ENCODE results near the gene SMIM12.

SMIM12 gene

DNA sequence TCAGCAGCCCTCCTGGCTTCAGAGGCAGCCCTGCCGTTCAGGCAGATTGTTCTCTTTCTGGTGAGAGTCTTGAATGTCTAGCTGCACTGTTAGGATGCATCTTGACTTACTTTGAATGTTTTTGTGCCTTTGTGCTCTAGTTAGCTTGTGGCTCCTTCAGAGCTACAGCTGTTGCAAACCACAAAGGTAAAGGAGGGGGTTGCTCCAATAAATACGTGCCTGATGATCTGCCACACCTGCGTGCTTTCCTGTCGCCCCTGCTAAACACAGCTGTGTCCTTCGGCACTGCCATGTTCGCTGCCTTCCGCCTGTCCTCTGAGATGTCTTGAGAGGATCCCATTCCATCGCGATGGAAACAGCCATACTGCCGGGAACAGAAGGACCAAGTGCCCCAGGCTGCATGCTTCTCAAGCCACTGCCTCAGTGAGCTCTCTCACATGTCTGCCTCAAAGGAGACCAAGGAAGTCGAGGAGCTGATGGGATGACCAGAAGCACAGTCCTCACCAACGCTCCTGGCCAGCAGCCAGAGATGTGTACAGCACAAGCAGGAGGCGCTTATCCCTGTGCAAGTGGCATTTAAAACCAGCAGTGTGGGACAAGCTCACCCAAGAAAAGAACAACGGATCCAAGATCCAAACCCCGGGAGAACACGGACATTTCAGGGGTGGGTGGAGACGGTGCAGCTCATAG, 12.0 kb upstream of the SMIM12 start:
- DNase-seq: no peak

DNA sequence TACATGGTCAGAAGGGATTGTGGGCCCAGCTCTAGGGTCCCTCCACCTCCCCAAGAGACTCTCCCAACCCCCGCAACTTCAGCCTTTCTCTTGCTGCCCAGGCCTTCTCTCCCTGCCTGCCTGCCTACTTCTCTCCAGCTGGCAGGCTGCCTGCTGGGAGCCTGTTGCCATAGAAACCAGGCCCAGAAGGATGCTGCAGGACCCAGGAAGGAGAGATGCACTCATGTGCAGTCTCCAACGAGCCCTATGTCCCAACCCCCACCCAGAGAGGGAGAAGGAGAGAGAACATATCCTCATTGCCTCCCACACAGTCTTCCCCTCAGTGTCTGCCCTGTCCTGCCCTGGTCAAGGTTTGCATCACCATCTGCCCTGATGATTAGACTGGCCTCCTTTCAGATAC, 10.8 kb upstream of the SMIM12 start:
- DNase-seq: no peak

DNA sequence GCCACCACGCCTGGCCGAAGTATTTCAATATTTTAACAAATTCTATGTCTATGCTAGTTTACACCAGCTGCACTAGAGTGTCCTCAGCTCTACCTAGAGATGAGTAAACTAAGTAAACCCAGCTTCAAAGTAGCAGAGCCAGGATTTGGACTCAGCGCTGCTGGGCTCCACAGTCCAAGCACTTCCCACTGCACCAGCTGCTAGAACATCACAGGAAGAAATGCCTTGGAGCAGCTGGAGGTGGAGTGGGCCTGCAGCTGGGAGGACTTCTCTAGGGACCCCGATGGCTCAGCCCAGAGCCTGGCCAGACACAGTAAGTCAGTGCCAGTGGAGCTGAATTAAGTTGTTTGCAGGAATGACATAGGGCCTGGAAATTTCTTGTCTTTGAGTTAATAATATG, 10.2 kb upstream of the SMIM12 start:
- no peak for DNase-seq

DNA sequence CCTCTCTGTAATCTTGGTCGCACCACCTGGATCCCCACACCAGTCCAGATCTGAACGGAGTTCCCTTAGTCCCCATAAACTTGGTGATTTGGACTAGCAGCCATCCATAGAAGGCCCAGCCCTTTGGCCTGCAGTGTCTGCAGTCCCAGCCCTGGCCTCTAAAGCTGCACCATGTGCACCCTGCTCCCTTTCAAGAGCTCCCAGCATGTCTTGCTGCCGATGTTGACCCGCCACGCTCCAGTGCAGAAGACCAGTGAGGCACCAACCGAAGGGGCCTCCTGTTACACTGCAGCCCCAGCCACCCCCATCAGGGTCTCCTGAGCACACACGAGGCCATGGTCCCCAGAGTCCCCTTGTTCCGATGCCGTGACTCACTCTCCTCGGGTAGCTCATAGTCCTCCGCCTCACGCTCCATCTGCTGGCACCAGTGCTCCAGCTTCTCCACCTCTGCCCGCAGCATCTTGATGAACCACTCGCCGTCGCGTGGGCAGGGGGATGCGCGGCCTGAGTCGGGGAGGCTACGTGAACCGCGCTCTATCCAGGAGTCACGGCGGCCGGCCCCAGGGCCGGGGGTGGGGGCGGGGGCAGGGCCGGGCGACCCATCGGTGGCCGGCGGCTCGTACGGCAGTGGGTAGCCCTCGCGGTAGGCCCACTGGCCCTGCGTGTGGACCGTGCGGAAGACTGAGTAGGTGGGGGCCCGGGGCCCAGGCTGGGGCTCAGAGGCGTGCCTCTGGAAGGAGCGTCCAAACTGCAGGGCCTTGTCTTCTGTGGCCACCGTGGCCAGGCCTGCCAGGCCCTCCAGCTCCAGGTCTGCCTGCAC, 8.9 kb upstream of the SMIM12 start:
- DNase-seq: no peak

DNA sequence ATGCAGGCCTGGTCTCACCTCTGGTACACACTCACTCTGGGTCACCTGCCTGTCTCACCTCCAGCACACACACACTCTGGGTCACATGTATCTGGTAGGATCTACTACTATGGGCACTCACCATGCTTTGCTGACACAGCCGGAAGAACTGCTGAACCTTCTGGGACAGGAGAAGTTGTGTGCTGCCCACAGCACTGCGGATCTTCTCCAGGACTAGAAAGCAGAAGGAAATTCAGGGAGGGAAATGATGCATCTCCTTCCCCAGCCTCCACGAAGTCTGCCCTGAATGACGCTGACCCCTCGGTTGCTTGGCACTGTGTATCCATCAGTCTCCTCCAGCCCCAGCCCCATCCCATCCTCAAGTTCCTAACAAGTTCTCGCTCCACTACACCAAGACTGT, 7.9 kb upstream of the SMIM12 start:
- DNase-seq: no peak

DNA sequence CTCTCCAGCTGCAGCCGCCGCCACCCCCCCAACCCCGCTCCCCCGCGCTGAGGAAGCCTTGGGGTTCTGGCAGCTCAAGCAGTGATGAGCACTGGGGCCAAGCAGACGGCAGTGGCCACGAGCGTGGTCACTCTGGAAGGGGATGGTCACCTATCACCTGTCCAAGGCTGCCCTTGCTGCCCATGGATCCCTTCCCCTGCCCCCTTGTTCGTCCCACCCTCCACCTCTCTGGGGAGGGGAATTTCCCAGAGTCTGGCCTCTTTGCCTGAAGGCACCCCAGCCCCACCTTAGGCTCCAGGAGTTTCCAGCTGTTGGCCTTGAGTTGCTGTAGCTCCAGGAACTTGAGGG, 7.2 kb upstream of the SMIM12 start:
- no peak for DNase-seq

DNA sequence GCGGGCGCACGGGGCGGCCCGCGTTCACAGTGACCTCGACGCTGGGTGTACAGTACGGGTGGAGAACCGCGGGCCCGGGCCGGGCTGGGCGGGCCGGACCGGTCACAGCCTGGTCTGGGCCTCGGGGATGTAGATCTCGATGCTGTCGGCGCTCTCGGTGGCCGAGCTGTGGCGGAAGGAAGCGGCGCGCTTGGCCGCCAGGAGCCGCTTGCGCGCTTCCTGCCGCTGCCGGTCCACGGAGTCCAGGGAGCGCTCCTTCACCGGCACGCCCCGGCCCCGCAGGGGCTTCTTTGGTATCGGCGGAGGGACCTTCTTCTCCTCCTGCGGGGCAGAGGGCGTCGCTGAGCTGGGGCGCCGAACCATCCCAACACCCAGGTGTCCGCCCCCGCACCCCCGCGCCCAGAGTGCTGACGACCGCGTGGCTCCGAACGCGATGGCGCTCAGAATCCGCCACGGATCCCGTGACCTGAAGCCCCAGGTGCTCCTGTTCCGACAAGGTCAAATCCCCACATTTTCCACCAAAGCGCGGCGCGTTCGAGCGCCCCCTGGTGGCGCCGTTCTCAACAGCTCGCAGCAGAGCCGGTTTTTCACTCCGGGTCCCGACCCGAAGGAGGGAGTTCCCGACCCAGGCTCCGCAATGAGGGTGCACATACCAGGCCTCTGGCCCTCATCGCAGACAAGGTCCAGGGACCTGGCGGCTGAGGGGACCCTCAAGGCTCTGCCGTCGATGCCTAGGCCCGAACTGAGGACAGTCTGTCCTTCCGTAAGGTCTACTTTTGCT, 6.6 kb upstream of the SMIM12 start:
- DNase-seq: no peak

DNA sequence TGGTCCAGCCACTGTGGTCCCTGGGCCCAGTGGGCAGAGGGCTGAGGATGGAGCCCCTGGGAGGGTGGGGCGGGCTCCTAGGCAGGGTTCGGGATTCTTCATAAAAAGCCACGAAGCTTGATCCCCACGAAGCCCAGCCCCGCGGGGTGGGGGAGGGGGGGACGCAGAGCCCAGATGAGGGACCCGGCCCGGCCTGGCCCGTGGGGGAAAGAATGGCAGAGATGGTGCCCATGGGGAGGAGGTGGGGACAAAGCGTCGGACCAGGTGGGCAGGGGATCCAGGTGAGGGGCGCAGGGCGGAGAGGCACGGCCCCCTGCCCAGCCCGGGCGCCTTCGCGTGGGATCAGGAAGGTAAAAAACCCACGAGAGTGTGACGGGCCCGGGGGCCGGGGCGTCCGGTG, 6.0 kb upstream of the SMIM12 start:
- DNase-seq: no peak

DNA sequence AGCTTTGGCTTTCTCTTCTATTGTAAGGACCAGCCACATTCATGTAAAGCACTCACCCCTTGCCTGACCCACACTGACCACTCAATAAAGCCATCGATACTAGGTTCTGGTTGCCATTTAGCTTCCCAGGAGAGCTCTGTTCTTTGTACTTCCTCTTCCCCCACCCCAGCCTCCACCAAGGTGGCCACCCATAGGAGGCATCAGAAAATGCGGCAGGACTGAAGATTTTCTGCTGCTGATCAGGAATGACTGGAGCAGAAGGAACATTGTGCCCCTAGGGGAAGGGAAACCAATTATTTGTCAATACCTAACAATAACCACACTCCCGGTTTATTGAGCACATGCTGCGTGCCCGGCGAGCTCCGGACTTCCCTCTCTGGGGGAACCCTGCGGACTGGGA, 5.2 kb upstream of the SMIM12 start:
- no peak for DNase-seq

DNA sequence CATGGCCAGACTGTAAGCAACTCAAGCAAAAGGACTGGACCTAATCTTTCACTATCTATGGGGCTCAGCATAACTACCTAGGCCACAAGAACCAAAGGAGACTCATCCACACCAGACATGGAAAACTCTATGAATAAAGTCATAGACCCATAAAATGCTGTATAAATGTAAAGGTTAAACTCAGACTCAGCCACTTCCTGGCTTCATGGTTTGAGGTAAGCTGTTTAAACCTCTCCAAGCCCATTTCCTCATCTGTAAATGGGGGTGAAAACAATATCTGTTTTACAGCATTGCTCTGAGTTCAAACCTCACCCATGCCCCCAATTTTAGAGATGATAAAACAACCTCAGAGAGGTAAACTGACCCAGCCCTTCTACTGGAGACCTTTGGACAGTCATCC, 4.0 kb upstream of the SMIM12 start:
- DNase-seq: no peak

DNA sequence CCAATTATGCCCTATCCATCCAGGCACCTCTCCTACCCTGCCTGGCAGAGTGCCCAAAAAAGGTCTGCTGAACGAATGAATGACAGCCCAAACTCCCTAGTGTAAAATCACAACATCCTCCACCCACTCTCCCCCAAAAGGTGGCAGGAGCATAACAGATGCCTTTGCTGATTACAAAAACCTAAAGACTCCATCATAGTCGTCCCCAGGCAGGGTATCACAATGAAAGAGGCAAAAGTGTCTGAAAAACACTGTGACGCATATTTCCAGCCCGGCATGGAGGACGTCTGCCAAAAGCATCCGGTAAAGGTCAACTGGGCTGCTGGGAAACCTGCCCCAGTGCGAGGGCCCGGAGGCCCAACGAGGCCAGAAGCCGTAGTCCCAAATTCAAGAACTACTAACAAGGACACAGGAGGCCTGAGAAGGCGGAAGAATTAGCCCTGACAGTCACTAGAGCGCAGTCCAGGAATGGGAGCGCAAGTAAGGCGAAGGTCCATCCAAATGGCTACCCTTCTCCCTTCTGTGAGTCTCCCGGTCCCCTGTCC, 576 bp downstream of the SMIM12 start:
- DNase-seq: no peak

DNA sequence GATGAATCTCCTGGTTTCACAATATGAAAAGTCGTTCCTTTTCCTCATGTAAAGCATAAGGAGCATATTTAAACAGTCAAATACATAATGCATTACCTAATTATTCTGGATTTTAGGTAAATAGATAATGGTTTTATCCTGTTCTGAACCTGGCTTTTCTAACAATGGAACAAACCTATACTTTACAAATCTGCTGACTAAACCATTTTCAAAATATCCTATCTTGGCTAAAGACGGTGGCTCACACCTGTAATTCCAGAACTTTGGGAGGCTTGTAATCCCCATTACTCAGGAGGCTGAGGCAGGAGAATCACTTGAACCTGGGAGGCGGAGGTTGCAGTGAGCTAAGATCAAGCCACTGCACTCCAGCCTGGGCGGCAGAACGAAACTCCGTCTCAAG, 2.9 kb downstream of the SMIM12 start:
- no peak for DNase-seq

DNA sequence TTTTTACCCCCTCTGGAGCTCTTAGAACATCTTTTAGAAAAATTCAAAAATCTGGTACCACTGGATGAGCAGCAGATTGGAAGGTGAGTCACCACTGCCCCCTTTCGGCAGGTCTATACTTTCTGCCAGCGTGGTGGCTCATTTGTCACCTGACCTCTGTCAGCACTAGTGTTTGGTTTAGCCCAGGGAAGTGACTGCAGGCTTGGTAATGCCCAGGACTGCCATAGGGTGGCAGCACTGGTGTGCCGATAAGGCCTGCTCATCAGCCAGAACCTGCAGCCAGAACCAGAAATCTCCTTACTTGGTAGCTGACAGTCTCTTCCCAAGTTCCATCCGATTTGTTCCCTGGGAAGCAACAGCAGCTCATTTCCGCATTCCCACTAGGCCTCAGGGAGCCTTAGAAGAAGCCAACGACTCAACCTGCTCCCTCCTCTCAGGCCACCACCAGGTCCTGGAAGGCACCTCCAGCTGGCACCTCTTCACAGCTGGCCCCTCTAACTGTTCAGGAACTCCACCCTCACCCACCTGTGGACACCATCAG, 6.8 kb downstream of the SMIM12 start:
- DNase-seq: peak; percentile 90

DNA sequence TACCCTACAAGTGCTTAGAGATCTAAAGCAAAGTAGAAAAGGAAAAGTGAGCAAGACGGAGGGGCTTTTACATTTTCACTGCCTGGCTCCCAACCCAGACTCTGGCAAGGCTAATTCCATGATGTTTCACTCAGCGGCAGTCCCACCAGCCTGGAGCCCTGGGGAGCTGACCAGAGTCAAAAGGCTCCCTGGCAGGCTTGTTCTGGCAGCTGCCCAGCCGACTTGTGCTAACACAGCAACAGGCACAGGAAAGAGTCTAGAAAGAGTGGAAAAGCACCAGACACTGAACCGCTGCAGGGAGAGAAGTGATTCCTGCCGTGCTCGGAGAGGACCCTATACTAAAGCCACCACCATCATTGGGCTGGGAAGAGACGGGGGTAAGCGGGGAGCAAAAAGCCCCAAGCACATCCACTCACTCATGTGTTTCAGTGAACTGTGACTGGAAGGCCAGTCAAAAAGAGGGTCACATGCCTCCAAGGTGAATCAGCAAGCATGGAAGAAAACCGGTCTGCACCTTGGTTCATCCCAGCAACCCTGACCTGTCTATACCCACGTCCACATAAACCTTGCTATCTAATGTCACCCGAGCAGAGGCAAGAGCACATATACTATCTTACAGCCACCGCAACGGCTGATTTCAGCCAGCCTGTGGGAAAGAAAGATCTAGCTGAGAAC, 8.0 kb downstream of the SMIM12 start:
- DNase-seq: no peak

DNA sequence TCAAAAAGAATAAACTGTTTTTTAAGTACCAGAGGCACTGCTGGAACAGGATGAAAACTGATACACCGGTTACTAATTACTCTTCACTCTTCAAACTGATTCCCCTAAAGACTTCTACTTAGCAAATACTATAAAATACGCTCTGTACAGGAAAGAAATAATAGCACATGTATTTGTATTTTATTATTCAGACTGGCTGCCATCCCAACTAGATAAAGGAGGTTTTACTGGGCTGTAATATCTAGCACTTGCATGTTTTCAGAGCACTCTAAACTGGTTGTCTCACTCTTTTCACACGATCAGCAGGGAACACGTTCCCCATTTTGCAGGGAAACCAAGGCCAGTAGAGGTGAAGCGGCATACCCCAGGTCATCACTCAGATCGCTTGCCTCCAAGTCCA, 9.2 kb downstream of the SMIM12 start:
- no peak for DNase-seq

DNA sequence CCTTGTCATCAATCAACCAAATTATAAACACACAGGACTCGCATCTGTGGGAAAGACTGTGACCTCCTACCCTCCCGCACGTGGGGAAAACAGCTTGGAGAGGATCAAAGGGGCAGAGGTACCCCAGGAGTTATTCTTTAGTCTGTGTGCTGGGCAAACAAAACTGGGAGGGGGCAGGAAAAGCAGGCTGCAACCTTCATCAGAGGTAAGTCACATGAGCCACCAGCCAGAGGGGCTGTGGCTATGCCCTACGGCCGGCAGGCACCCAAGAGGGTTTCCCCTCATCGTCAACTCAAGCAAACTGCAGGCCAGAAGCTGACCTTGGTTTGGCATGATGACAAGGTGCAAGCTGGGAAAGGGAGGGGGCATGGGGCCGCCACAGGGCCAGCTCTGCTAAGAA, 12.5 kb downstream of the SMIM12 start:
- DNase-seq: no peak

DNA sequence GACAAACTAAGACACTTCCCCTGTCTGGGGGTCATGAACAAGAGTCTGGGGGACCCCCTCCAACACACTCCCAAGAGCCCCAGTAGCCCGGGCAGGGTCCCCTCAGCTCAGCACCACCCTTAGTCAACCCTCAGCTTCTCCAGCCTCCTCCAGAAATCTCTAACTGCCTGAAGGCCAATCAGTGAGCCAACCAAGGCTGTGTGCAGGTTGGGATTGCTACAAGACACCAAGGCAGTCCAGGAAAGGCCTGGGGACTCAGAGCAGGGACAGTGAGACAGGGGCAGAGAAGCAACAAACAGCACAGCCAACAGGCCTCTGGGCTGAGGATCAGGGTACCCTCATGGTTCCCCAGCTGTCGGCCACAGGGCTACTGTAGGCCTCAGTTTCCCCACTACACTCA, 13.3 kb downstream of the SMIM12 start:
- DNase-seq: no peak

DNA sequence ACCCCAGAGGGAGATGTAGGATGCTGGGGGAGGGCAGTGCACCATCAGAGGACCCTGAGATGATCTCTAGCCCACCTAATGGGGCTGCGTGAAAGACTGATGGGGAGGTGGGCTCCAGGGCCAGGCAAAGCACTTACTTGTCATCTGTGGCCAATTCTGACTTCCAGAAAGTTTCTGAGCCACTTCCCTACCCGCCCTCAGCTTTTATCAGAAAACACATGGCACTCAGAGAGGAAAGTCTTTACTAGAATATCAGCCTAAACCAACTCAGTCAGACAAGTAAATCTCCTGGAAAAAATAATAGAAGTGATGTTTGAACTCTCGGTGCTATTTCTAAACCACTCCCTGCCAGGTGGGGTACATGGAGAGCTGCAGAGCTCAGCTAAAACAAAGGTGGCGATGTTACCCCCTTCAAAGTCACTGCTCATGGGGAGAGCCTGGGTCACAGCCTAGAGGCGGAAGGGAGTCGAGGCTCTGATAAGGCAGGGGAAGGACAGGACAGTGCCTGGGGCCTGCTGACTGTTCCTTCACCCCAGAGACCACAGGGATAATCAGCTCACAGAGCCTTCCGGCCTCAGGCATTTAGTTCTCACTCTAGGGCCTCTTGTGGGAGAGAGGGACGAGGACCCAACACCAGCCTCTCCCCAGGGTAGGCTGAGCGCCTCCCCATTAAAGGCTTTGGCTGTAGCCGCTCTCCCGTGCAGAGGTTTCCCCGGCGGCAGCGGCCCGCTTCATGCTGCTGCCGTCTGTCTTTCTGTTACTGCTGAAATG, 14.2 kb downstream of the SMIM12 start:
- no peak for DNase-seq

DNA sequence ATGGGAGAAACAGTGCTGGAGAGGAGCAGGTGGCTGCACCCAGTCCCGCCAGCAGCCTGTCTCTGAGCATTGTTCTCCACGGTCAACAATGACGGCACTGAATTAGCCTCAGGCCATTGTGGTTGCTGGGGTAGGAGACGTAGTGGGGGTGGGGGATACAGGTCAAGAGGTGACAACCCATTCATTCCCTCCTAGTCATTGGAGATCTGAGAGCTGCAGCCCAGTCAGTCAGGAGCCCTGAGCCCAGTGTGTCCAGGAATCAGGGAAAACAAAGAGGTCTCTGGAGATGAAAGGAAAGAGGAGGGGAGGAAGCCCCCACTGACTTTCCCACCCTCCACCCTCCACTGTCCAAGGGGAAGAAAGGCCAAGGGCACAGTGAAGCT, 15.3 kb downstream of the SMIM12 start:
- DNase-seq: no peak

DNA sequence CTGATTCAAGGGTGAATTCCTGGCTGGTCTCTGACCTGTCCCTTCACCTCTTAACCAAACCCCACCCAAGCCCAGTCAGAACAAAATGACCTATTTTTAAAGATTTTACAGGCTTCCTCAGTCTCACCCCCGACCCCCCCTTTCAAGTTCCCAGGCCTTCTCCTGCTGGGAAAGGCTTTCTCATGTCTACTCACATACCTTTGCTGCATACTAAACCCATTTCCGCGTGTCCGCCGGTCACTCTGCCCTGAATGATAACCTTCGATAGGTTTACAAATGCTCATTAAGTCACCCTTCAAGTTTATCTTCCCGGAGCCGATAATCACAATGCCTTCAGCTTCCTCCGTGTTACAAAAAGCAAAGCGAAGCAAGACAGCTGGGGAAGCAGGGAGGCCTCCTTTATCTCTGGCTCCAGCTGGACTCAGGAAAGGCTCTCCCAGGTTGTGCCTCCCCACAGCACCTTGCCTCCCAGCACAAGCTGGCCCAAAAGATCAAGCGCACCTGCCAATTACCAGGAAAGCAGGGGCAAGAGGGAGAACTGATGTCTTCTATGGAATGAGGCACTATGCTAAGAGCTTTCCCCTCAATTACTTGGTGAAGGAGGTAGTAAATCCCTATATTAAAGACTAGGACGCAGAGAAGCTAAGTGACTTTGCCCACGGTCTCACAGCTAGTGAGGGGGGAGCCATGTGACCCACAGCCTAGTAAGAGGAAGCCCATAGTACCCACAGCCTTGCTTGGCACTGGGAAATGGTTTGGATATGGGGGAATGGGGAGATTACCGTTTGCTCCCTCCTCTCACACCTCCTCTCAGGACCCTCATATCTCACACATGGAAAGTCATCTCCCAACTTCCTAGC, 15.9 kb downstream of the SMIM12 start:
- DNase-seq: no peak

DNA sequence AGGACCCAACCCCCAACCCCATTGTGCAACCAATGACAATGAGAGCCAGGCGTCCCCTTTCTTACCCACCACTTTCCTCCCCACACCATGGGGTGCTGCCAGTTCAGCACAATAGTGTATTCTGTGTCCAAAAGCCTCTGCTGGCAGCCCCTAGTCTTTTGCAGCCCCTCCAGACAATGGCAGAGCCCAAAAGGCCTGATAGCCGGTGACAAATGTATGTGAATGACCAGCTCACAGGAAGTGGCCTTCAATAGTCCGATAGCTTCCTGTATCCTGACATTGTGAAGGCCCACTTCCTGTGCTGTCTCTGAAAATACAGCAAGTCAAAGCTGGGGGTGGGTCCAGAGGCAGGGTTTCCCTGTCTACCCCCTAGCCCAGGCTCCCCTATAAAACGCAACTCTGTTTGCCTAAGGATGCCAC, 16.6 kb downstream of the SMIM12 start:
- DNase-seq: no peak

Data from DMS79 treated with DMSO at 0.1 percent for 48 hours (cell line).